Ecto neural progenitor cell (in vitro differentiated cells): ENCODE data around the gene ADGRL1.
A peak's percentile ranks its signal among the peaks of the same experiment; 100 is the strongest.
"Not testable (repeated sequence)": the region's sequence is repeated elsewhere in the genome, so short reads cannot be mapped to it uniquely, and the experiment has no call there.

Source experiments
- DNase-seq: peaks from one replicate; pipeline ENCODE4 v3.0.0-alpha.2; 2018; ENCODE audit warnings: low spot score

Gene ADGRL1

DNA sequence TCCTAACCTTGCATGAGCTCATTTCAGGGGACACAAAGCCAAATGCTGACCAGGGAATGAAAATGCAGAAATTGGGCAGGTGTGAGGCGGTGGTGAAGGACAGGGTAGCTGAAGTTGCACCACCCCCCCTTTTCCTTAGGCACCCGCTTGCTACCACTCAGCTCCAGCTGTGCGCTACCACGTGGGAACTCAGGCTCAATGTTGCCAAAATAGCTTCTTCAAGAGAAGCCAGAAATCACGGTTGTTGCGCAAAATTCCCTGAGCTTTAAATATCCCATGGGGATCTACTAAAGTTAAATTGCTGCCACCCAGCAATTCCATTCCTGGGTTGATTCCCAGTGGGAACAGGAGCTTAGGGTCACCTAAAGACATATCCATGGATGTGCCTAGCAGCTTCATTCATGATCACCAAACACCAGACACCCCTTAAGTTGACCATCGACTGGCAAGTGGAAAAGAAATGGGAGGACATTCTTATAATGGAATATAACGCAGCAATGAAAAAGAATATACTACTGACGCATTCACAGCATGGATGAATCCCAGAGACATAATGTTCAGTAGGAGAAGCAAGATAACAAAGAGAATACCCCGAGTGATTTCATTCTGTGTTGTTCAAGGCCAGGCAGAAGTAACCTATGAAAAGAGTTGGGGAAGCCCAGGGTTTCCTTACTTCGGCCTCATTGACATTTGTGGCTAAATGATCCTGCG, 12.8 kb upstream of the ADGRL1 start:
- DNase-seq = no peak

DNA sequence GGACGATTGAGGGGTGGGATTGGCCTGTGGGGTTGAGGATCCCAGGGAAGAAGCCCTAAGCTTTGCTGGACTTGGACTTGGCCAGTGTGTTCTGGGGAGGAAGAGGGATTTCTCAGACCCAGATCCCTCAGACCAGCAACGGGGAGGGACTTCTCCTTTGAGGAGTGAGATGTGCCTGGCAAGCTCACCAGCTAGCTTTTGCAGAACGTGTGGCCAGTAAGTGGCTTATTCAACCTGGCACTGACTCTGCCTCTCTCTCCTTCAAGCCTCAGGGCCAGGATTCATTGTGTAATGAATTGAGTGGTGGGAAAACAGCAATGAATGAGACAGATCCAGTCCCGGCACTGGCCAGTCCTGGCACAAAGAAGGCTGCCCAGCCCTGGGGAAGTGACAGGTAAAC, 11.9 kb upstream of the ADGRL1 start:
- not testable (repeated sequence) for DNase-seq

DNA sequence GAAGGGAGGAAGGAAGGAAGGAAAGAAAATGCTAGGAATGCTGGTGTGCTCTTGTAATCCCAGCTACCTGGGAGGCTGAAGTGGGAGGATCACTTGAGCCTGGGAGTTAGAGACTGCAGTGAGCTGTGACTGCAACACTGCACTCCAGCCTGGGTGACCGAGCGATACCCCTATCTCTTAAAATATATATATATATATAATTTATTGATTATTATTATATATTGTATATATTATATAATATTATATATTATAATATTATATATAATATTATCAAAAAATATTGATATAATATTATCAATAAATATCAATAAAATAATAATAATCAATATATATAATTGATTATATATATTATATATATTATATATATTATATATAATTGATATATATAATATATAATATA, 8.6 kb upstream of the ADGRL1 start:
- no peak for DNase-seq

DNA sequence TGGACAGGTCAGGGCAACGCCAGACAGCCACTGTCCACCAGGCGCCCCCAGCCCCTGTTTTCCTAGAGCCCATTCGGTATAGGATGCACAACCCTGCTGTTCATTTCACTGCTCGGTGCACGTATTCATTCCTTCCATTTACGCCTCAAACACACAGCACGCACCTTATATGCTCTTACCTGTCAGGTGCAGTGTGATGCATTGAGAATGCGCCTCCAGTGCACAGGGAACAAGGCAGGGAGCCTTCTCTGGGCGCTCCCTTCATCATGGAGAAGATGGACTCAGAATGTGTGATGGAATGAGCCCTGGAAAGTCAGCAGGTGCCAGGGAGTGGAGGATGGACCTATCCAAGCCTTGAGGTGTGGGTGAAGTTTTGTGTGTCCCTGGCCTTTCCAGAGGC, 4.2 kb upstream of the ADGRL1 start:
- not testable (repeated sequence) for DNase-seq

DNA sequence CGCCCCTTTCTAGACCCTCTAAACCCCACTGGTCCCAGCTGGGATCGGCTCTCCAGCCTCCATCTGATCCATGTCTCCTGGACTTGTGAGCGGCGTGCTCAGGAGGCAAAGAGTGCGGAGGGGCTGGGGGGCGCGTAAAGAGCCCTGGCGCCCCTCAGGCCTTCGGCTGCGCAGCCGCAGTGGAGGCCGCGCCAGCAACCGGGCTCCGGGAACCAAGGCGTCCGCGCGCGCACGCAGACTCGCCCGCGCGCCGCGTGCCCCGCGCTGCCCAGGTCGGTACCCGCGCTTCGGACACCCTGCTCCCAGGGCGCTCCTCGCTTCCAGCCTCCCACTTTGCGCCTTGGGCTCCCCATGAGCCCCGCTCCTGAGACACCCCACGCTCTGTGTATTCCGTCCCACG, 3.4 kb upstream of the ADGRL1 start:
- not testable (repeated sequence) for DNase-seq

DNA sequence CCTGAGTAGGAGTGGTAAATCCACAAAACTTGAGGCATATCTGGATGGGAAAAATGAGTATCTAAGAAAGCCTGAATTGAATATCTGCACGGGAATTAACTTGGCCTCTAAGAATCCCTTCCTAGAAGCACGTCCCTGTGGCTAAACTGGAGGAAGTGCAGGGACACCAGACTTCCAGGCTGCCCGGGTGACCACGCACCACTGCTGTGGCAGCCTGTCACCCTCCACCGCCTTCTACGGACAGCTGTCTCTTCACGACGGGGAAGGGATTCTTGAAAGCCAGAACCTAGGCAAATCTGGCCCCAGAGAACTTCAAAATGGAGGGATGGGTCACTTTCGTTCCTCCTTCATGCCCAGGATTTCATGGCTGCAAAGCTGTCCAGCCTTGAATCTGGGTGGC, 2.5 kb upstream of the ADGRL1 start:
- not testable (repeated sequence) for DNase-seq

DNA sequence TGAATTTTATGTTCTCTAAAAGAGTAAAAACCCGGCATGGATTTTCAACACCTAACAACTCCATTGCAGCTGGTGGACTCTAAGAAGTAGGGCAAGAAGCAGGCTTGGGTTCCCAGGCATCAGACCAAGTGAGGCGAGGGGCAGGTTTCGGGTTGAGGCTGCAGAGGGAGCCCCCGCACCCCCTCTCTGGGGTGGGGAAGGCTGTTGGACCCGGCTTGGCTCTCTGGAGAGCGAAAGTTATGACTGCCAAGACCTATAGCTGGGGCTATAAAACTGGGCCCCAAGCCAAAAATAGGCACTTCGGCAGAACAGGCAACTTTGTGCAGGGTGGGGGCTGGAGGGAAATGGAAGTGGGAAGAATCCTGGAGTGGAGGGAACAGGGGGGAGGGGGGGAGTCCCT, 1.8 kb upstream of the ADGRL1 start:
- not testable (repeated sequence) for DNase-seq

DNA sequence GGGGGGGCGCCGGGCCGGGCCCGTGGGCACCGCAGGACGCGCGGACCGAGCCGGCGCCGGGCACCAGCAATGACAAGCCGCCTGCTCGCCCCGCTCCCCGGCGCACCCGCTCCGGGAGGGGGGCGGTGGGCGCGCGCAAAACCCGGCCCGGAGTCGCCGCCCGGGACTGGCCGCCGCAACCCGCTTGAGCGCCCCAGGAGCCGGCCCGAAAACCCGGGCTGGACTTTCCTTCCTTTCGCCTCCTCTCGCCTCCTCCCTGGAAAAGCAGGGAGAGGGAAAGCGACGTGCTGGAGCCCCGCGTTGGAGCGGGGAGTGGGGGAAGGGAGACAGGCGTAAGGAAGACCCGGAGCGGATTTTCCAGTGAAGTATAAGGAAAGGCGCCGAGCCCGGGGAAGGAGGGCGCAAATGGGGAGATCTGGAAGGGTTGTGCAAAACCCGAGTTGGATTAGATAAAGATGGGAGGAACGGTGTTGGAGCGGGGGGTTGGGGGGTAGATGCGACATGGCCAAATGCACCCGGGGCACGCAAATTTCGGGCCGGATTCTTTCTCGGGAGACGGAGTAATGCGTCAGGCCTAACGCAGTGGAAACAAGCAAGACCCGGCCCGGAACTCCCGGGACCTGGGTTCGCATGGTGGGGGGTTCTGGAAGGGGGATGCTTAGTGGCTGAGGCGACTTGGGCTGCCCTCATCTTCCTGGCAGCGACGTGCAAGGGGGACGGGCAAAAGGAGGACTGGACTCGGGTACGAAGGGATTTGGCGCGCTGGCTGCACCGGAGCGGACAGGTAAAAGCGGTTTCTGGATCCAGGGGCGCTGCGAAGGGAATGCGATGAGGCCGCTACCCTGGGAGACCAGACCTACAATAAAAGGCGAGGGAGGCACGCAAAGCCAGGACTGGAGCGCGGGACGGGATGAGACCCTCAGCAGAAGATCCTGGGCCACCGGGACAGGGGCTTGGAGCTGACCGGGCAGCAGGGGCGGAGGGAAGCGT, 1.1 kb upstream of the ADGRL1 start:
- peak; percentile 96 for DNase-seq

DNA sequence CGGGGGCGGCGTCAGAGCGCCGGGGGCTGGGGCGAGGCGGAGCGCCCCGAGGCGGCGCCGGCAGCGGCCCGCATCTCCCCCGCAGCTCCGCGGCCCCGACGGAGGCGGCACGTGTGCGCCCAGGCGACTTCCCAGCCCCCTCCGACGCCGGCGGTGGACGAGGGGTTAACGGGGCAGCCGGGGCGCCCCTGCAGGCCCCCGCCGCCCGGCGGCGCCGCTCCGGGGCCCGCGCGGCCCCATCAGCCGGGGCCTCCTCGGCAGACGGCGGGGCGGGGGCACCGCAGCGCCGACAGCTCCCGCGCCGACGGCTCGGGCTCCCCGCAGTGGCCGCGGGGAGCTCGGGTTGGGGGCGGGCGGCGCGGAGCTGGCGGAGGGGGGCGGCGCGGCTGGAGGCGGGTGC, 339 bp upstream of the ADGRL1 start:
- peak; percentile 66 for DNase-seq

DNA sequence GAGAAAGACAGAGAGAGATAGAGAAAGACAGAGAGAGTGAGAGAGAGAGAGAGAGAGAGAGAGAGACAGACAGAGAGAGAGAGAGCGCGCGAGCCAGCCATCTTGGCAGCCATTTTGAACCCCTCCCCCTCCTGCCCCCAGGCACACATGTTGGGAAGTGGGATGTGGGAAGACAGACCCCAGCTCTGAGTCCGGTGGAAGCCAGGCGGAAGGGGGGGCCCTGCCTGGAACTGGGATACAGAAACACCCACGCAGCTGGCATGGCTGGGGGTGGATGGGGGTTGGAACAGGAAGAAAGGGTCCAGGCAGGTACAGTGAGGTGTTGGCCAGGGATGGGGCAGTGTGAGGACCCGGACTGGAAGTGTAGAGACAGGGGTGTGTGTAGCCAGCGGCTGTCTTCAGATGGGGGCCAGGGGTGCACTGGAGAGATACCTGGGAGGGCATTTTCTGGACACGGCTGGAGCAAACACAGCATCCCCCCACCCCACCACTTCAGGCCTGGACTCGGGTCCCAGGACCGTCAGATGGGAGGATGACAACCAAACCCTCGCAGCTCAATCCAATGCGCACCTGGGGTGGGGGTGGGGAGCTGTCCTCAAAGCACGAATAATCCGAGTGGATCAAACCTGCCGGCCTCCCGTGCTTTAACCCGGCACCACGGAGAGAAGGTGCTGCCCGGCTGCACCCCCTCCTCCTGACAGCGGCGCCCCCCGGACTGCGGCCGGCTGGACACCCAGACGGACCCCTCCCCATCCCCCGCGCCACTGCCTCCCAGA, 1.1 kb downstream of the ADGRL1 start:
- not testable (repeated sequence) for DNase-seq

DNA sequence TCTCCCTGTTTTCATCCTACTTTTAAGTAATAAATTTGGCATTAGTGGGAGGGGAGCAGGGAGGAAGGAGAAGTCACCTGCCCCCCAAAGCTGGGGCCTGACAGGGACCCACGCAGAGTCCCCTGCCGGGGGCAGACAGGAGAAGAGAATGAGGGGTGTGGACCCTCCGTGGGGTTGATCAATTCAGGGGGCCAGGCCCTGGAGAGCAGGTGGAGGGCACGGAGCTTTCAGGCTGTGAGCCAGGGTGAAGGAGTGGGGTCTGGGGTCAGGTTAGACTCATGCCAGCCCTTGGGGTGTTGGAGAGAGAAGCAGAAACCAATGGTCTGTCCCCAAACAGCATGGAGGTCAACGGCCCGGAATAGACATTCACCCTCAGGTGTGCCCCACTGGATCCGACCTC, 1.8 kb downstream of the ADGRL1 start:
- not testable (repeated sequence) for DNase-seq

DNA sequence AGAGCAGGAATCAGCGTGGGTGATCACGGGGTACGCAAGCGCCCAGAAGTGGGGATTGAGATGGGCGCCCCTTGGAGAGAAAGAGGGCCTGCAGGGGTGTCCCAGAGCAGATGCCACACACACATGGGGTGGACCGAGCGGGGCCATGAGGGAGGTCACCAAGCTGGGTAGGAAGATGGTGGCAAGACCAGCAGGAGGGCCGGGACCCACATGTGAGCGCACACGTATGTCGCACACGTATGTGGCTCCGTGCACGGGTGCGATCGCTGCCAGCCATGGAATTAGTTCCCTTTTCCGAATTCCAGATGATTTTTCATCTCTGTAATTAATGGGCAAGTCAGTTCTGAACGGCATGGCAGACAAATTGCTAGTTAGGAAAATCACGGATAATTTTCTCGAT, 2.2 kb downstream of the ADGRL1 start:
- DNase-seq = not testable (repeated sequence)

DNA sequence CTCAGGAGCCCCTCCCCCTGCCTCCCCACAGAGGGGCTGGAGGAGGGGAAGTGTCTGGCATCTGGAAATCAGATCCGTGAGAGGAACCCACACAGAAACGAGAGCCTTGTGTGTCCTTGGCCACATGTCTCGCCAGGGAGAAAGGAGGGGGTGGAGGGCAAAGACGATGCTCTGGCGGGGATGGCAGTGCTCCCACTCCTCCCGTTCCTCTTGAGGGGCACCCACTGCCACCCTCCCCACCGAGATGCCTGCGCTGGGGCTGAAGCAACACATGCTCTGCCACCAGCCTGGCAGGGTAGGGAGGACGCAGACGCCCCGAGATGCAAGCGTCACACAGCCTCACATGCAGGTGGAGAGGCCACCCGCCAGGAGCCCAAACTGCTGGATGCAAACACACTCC, 2.8 kb downstream of the ADGRL1 start:
- DNase-seq = no peak

DNA sequence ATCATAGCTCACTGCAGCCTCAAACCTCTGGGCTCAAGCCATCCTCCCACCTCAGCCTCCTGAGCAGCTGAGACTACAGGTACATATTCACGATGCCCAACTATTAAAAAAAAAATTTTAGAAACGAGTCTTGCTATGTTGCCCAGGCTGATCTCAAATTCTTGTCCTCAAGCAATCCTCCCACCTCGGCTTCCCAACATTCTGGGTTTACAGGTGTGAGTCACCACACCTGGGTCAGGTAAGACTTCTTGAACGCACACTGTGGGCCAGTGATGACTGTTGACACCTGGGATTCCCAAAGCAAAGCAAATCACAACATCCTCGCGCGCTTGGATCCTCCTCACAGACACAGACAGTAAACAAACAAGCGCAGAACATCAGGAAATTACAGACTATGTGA, 4.5 kb downstream of the ADGRL1 start:
- DNase-seq = not testable (repeated sequence)

DNA sequence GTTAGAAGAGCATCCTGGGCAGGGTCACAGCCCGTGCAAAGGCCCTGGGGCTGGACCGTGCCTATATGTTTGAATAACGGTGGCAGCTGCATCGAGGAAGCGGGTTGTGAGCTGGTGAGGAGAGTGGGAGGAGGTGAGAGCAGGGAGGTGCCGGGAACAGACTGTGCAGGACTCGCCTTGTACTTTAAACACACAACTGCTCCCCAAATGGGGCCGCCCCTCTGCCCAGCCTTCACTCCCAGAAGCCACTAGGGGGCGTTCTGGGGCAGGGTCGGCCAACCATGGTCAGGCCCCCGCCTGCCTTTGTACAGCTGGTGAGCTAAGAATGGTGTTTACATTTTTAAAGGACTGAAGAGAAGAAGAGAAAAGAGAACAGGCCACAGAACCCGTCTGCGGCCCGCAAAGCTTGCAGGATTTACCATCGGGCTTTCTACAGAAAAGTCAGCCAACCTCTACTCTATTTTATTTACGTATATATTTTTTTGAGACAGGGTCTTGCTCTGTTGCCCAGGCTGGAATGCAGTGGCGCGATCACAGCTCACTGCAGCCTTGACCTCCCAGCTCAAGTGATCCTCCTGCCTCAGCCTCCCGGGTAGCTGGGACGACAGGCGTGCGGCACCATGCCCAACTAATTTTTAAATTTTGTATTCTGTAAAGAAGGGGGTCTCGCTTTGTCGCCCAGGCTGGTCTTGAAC, 5.7 kb downstream of the ADGRL1 start:
- DNase-seq = peak; percentile 68

DNA sequence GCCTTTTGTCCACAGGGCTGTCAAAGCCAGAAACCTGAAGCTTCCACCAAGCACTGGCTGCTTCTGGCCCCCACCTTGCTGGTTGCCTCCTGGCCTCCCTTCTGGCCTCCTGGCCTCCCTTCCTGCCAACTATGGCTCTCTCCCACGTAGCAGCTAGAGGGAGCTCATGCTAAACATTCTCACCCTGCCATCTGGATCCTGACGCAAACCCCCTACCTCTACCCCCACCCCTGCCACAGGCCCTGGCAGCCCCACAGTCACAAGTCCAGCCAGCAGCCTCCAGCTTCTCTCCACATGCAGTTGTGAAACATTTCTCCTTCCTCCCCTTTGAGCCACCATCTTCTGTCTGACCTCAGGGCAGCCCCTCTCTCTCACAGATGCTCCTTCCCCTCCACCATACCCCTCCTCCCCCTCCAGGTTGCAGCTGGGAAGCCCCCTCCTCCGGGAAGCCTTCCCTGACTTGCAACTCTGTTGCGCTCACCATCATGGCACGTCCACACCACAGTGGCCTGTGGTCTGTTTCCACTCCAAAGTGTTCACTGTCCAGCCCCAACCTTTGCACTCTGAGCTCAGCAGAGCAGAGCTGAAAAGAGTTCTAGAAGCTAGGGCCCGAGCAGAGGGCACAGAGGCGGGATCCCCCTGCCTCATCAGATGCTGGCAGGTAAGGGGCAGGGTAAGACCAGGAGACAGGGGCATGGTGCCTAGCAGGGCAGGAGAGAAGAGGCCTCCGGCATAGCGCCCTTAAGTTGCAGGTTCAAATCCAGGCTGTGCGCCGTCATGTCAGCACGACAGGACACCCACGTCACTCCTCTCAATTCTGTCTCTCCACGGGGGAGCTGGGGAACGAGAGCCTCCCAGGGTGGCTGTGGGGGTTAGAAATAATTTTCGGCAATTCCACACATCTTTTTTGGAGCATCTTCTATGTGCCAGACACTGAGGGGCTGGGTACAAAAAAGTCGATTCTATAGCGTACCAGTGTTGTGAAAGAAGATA, 7.3 kb downstream of the ADGRL1 start:
- no peak for DNase-seq

DNA sequence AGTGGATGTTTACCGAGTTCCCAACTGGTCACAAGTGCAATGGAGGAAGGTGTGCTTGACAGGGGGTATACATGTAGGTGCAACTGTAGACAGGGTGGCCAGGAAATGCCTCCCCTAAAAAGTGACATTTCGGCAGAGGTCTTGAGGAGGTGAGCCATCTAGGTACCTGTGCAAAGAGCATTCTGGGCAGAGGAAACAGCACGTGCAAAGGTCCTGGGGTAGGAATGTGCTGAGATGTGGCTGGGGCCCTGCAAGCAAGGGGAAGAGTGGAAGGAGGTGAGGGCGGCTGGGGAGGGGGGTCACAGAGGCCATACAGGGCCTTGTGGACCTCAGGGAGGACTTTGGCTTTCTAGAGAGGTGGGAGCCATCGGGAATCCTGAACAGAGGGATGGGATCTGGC, 8.1 kb downstream of the ADGRL1 start:
- DNase-seq = no peak

DNA sequence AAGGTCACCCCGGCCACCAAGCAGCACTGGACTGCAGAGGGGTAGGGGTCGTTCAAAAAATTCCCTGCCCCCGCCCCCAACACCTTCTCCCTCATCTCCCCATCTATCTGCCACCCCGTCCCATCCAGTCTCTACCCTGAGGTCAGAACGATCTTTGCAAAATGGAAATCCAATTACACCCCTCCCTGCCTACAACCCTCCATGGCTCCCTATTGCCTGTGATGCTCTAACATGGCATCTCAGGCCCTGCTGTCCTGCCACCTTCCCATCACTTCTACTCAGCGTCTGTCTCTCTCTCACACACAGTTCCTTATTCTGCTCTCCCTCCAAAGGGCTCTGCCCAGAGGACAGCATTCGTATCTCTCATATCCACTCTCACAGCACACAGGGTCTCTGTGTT, 8.7 kb downstream of the ADGRL1 start:
- DNase-seq = not testable (repeated sequence)

DNA sequence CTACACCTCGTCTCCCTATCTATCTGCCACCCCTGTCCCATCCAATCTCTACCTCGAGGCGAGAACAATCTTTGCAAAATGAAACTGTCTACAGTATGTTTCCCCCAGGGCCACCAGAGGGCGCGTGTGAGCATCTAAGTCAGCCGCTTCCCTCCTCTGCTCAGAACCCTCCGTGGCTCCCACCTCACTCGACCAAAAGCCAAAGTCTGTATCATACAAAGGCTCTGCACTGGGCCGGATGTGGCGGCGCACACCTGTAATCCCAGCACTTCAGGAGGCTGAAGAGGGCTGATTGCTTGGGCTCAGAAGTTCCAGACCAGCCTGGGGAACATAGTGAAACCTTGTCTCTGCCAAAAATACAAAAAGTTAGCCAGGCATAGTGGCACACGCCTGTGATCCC, 9.9 kb downstream of the ADGRL1 start:
- DNase-seq = peak; percentile 65

DNA sequence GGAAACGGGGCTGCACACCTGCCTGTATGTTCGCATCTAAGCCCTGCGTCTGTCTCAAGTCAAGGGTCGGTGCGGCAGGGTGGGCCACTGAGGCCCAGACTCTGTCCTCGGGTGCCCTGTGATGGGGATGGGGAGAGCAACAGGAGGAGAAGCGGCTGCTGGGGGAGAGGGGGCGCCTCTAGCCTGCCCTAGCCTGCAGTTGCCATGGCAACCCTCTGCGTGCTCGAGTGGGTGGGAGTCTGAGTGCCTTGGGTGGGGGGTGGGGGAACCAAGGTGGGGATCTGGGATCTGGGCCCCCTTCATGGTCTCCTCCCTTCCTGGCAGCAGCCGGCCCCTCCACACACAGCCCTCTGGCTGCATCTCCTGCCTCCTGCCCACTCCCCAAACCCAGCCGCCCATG, 10.8 kb downstream of the ADGRL1 start:
- not testable (repeated sequence) for DNase-seq

DNA sequence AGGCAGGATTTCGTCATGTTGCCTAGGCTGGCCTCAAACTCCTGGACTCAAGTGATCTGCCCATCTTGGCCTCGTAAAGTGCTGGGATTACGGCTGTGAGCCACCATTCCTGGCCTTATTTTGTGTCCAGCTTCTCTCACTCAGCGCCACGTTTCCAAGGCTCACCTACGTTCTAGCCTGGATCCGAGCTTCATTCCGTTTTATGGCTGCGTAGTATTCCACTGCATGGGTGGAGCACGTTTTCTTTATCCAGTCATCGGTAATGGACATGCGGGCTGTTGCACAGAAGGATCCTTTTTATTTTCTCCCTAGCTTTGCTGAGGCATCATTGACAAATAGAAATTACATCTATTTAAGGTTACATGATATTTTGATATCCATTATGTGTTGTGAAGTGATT, 16.6 kb downstream of the ADGRL1 start:
- no peak for DNase-seq
